Measurements from ENCODE around the gene EFCAB6. TPM values are rescaled to one million over a fixed set of nuclear protein-coding genes. Genes with fewer than 3 reads are reported as not detected.

The EFCAB6 gene
- total RNA-seq, 2 experiments from 2014 or later: 0.13 TPM; not detected in 1

DNA sequence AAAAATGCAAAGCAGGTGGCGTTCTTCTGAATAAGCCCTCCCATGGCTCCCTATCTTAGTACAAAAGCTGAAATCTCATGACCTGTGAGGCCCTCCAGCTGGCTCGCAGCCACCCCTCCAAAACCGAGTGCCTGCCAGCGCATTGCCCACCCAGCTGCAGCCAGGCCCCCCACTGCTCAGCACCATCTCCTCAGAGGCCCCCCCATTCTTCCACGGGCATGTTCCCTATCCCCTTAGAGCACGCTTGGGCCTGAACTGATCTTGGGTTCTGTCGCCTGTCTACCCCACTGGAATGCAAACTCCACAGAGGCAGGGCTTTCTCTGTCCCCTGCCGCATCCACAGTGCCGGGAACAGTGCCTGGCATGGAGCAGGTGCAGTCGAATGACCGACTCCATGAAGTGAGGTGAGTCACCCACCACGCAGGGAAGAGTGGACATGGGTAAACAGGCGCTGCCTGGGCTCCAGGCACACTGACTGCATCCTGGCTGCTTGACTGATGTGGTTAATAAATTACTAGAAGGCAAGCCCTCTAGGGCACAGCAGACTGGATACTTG, 11.3 kb upstream of the EFCAB6 start:
- Histone ChIP-seq H3K36me3 (ENCODE audit: insufficient read depth, low read length) (no peaks in the 10 kb centered on the region), H2AFZ (ENCODE audit: low read length) (no peak overlapping the region), H3K4me3 (ENCODE audit: low read depth, low read length, poor library complexity, severe bottlenecking) (no peak overlapping the region), H3K79me2 (ENCODE audit: insufficient read depth, low read depth, low read length) (no peaks in the 10 kb centered on the region), H3K9me2 (ENCODE audit: insufficient read depth, low read length) (no peaks in the 10 kb centered on the region), H3K27ac (ENCODE audit: low read depth, low read length, poor library complexity, severe bottlenecking) (no peak overlapping the region), H3K9me3 (ENCODE audit: low read length) (no peaks in the 10 kb centered on the region), H3K4me2 (ENCODE audit: low read length) (no peak overlapping the region), H4K20me1 (ENCODE audit: insufficient read depth, low read length) (no peaks in the 10 kb centered on the region), H3K4me1 (ENCODE audit: insufficient read depth, low read length, poor library complexity, severe bottlenecking) (no peaks in the 10 kb centered on the region)
- ChIA-PET POLR2A (no interaction called here), CTCF (ENCODE audit: unreplicated experiment) (no interaction called here)
- DNase-seq (ENCODE audit: low spot score): no peak
- TF ChIP-seq, protein P1, sequence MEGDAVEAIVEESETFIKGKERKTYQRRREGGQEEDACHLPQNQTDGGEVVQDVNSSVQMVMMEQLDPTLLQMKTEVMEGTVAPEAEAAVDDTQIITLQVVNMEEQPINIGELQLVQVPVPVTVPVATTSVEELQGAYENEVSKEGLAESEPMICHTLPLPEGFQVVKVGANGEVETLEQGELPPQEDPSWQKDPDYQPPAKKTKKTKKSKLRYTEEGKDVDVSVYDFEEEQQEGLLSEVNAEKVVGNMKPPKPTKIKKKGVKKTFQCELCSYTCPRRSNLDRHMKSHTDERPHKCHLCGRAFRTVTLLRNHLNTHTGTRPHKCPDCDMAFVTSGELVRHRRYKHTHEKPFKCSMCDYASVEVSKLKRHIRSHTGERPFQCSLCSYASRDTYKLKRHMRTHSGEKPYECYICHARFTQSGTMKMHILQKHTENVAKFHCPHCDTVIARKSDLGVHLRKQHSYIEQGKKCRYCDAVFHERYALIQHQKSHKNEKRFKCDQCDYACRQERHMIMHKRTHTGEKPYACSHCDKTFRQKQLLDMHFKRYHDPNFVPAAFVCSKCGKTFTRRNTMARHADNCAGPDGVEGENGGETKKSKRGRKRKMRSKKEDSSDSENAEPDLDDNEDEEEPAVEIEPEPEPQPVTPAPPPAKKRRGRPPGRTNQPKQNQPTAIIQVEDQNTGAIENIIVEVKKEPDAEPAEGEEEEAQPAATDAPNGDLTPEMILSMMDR (conservative IDR thresholded peaks at IDR 0.05; ENCODE audit: low read length): no peak
- no peak for TF ChIP-seq EZH2phosphoT487 (IDR thresholded peaks at IDR 0.05; ENCODE audit: borderline replicate concordance, low read depth, low read length)
- intact Hi-C loops (cut with micrococcal nuclease; ENCODE audit: unreplicated experiment): no loop called here
- BruUV-seq (replicated peaks): no TSS peak

DNA sequence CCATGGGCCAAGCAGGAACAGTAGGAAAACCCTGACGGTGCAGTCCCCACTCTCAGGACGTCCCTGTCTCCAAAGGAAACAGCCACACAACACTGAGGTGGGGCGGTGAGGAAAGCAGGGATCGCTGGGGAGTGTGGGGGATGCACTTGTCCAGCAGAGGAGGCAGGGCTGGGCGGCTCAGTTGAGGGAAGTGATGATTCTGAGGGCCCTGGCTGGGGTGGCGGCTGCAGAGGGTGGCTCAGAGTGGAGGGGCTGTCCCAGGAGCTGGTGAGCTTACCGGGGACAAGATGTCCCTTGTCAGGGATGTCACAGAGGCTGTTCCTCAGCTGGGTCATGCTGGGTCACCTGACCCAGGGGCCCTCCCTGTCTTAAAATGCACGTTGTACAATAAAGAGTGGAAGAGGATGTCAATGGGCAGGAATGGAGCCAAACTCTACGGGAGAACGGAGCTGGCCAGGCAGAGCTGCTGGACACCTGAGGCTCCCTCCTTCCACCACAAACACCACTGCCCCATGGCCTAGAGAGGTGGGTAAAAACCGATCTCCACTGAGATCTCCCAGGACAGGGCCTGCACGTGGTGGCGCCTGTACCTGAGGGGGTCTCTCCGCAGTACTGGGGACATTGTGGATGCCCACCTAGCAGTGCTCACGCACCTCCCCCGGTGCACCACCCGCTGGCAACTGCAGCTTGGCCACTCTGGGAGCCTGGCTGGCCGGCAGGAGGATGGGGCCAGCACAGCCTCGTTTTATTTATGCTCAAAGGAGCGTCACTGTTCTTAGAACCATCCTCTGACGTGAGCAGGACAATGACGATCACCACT, 9.7 kb upstream of the EFCAB6 start:
- Histone ChIP-seq H3K36me3 (ENCODE audit: insufficient read depth, low read length) (no peaks in the 10 kb centered on the region), H3K4me3 (ENCODE audit: low read depth, low read length, poor library complexity, severe bottlenecking) (no peak overlapping the region), H3K4me1 (ENCODE audit: insufficient read depth, low read length, poor library complexity, severe bottlenecking) (no peaks in the 10 kb centered on the region), H3K4me2 (ENCODE audit: low read length) (no peak overlapping the region), H3K9me2 (ENCODE audit: insufficient read depth, low read length) (no peaks in the 10 kb centered on the region), H3K79me2 (ENCODE audit: insufficient read depth, low read depth, low read length) (no peaks in the 10 kb centered on the region), H3K9me3 (ENCODE audit: low read length) (no peaks in the 10 kb centered on the region), H2AFZ (ENCODE audit: low read length) (no peak overlapping the region), H3K27ac (ENCODE audit: low read depth, low read length, poor library complexity, severe bottlenecking) (no peak overlapping the region), H4K20me1 (ENCODE audit: insufficient read depth, low read length) (no peaks in the 10 kb centered on the region)
- POLR2A ChIA-PET: no interaction called here
- DNase-seq (ENCODE audit: low spot score): no peak
- TF ChIP-seq, protein P1 (conservative IDR thresholded peaks at IDR 0.05; ENCODE audit: low read length): no peak
- no peak for TF ChIP-seq EZH2phosphoT487 (IDR thresholded peaks at IDR 0.05; ENCODE audit: borderline replicate concordance, low read depth, low read length)
- BruUV-seq (replicated peaks): no TSS peak
- CTCF ChIA-PET (ENCODE audit: unreplicated experiment): no interaction called here
- intact Hi-C loops (cut with micrococcal nuclease; ENCODE audit: unreplicated experiment): no loop called here

DNA sequence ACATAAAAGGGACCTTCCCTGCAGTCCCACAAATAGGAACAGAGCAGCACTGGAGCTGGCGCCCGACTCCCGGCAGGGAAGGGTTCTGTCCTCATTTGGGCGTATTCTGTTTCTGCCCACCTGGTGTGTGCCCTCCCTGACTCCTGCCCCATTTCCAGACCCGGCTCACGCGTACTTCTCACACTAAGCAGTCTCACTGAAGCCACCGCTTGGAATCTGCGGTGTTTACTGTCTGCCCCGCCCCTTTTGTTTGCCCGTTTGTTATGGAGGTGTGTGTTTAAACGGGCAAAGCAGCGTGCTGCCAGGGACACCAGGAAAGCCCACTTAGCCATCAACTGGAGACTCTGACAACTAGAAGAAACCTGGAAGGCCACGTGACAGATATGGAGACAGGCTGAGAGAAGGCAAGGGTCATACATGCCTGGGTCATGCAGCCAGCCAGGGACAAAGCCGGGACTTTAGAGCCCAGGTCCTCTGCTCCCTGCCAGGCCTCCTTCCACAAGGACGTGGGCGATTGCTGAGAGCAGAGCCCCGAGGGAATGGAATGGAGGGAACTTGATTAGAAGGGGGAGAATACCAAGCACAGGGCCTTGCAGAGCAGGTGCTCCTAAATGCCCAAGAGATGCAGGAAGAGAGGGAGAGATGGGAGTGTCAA, 8.7 kb upstream of the EFCAB6 start:
- Histone ChIP-seq H3K4me3 (ENCODE audit: low read depth, low read length, poor library complexity, severe bottlenecking) (no peak overlapping the region), H3K4me1 (ENCODE audit: insufficient read depth, low read length, poor library complexity, severe bottlenecking) (no peaks in the 10 kb centered on the region), H3K79me2 (ENCODE audit: insufficient read depth, low read depth, low read length) (no peaks in the 10 kb centered on the region), H3K36me3 (ENCODE audit: insufficient read depth, low read length) (no peaks in the 10 kb centered on the region), H4K20me1 (ENCODE audit: insufficient read depth, low read length) (no peaks in the 10 kb centered on the region), H3K9me2 (ENCODE audit: insufficient read depth, low read length) (no peaks in the 10 kb centered on the region), H3K27ac (ENCODE audit: low read depth, low read length, poor library complexity, severe bottlenecking) (no peak overlapping the region), H3K9me3 (ENCODE audit: low read length) (no peaks in the 10 kb centered on the region), H2AFZ (ENCODE audit: low read length) (no peak overlapping the region), H3K4me2 (ENCODE audit: low read length) (no peak overlapping the region)
- CTCF ChIA-PET (ENCODE audit: unreplicated experiment): no interaction called here
- TF ChIP-seq, protein P1 (conservative IDR thresholded peaks at IDR 0.05; ENCODE audit: low read length): no peak
- no peak for TF ChIP-seq EZH2phosphoT487 (IDR thresholded peaks at IDR 0.05; ENCODE audit: borderline replicate concordance, low read depth, low read length)
- no TSS peak for BruUV-seq (replicated peaks)
- intact Hi-C loops (cut with micrococcal nuclease; ENCODE audit: unreplicated experiment): no loop called here
- no peak for DNase-seq (ENCODE audit: low spot score)
- POLR2A ChIA-PET: no interaction called here
